C4-2B (cell line): Measurements from ENCODE around the gene RYK.

Experiments used
- H3K27ac ChIP-seq: fragments of 450-650 bp; 2 replicates; pipeline ENCODE4 v1.5.1; 2017
- ZFX ChIP-seq: fragments of 450-650 bp; IDR thresholded peaks from 2 replicates; pipeline ENCODE4 v1.6.1; 2017
- TF ChIP-seq, protein P1 (sequence below): fragments of 450-650 bp; conservative IDR thresholded peaks from 2 replicates; pipeline ENCODE4 v1.5.1; 2017; ENCODE audit warnings: mild to moderate bottlenecking

Gene RYK

DNA sequence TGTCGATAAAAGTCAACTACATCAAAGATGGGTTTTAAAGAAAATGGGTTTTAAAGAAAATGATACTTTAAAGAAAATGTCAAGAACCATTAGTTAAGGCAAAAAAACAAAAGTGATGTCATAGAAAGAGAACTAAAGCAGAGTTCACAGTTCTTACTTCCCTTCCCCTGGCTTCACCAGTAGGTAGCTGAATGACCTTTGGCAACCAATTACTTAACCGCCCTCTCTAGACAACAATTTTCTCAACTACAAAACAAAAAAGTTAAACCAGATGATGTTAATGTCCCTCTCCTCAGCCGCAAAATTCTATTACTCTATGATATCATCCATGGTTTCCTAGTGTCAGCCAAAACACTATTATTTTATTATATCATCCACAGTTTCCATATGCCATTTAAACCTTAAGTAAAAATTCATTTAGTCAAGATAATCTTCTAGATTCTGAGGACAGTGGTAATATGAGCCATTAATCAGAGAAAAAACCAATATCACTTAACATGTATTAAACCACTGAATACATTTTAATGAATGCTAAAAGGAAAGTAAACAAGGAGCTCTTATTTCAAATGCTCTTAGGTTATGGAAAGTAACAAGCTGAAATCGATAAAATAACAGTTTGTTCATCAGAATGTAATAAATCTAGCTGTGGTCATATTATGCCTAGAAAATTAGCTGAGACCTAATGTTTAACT lies 13.1 kb downstream of the RYK start:
- TF ChIP-seq, protein P1, sequence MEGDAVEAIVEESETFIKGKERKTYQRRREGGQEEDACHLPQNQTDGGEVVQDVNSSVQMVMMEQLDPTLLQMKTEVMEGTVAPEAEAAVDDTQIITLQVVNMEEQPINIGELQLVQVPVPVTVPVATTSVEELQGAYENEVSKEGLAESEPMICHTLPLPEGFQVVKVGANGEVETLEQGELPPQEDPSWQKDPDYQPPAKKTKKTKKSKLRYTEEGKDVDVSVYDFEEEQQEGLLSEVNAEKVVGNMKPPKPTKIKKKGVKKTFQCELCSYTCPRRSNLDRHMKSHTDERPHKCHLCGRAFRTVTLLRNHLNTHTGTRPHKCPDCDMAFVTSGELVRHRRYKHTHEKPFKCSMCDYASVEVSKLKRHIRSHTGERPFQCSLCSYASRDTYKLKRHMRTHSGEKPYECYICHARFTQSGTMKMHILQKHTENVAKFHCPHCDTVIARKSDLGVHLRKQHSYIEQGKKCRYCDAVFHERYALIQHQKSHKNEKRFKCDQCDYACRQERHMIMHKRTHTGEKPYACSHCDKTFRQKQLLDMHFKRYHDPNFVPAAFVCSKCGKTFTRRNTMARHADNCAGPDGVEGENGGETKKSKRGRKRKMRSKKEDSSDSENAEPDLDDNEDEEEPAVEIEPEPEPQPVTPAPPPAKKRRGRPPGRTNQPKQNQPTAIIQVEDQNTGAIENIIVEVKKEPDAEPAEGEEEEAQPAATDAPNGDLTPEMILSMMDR = no peak
- TF ChIP-seq ZFX = no peak
- no peak overlapping the region for H3K27ac ChIP-seq

DNA sequence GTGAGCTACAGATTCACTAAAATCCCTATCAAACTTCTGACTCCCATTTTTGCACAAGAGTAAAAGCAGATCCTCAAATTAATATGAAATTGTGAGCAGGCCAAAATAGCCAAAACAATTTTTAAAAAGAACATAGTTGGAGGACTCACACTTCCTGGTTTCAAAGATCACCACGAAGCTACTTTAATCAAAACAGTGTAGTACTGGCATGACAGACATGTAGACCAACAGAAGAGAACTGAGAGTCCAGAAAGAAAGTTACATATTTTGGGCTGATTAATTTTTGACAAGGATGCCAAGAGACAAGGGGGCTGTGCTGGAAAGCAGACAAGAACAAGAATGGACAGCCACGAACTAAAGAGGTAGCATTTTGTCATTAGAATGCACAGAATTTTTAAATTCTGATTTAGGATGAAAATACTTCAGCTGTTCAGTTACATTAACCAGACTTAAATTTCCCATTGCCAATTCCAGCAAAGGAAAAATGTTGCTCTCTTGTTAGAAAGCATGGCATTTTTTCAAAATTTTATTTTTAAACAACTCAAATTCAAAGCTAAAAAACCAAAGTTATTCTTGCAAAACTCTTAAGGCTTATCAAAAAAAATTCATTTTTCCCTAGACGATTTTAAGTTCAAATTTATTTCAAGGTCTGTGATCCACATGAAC lies 14.0 kb downstream of the RYK start:
- TF ChIP-seq, protein P1 = no peak
- no peak for TF ChIP-seq ZFX
- H3K27ac ChIP-seq = no peak overlapping the region

DNA sequence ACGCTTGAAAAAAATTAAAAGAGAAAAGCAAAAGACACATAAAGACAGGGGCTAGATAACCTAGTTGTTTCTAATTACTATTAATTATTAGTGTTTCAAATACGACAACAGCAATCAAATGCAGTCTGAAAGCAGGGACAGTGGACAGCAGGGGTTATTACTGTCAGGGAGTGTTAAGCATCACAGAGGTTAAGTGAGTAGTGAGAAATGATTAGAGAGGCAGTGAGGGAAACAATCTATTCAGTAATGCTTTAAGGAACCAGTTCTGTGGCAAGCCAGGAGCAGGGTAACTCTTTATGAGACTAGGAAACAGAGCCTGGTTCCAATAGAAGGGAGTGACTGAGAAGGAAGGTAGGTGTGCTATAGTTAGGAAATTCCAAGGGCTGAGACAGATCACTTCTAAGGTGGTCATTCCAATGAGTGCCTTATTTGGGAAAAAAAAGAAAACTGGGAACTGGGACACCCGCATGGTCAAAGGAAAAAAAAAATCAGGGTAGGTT lies 15.0 kb downstream of the RYK start:
- no peak overlapping the region for H3K27ac ChIP-seq
- no peak for TF ChIP-seq ZFX
- TF ChIP-seq, protein P1 = no peak

DNA sequence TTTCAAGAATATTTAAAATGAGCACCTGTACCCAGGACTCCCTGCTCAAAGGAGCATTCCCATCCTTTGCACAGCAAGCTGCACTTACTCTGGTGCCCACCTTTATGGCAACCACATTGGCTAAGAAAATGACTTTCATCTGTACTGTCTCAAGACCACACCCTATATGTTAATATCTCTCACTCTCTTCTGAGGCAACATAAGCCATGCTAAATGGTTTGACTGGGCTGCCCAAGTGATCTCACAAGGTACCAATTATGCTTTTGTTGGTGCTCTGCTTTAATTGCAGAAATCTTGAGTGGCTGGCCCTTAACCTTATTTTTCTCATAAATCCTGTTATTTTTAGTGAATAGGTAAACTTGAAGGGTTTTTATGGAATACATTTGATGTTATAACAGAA lies 17.7 kb downstream of the RYK start:
- H3K27ac ChIP-seq = no peak overlapping the region
- TF ChIP-seq ZFX = no peak
- TF ChIP-seq, protein P1 = no peak

DNA sequence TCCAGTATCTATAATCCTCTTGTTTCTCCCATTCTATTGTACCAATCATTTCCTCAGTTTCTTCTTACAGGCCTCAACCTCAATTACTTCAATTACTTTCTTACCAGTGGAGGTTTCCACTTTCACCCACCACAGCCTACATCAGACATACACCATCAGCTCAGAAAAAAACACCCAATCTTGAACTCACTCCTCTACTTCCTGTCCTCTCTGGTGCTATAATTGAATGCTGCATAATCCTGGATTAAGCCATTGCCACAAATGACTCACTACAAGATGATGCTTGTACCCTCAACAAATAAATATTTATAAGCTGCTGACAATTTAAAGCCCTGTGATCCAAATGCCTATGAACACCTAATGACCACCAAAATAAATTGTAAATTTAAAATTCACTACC lies 18.5 kb downstream of the RYK start:
- TF ChIP-seq, protein P1 = no peak
- TF ChIP-seq ZFX = no peak
- H3K27ac ChIP-seq = no peak overlapping the region

DNA sequence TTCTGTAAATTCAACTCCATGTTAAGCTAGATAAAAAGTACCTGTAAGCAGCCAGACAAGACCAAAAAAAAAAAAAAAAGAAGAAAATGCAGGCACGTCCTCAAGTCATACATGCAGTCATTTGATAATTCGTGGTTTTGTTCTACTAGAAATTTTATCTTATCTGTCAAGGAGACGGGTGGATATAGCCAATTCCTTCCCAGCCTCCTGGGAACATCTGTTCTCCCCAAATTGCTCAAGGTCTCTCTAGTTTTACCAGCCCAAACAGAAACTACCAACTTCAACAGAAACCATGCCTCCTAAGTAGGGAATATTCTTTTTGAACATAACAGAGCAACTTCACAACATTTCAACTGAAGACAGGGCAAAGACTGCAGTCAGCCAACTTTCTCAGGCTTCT lies 19.5 kb downstream of the RYK start:
- TF ChIP-seq, protein P1 = no peak
- TF ChIP-seq ZFX = no peak
- no peak overlapping the region for H3K27ac ChIP-seq

DNA sequence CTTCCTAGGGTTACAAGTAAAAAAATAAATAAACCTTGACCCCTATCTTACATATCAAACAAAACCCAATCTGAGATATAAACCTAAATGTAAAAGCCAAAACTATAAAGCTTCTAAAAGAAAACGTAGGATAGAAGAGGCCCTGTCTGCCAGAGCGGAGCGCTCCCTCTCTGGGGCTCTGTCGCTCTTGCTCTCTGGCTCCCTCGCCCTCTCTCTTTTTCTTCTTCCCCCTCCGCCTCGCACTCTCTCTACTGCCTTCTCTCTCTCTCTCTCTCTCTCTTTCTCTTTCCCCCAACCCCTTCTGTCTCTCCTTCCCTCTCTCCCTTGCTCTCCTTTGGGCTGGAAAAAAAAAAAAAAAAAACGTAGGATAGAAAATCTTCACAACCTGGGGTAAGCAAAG lies 21.6 kb downstream of the RYK start:
- TF ChIP-seq ZFX = no peak
- TF ChIP-seq, protein P1 = peak; percentile 33
- peak overlapping the region; percentile 58 for H3K27ac ChIP-seq
